ENCODE data around the gene SLAMF8.

SLAMF8 gene

DNA sequence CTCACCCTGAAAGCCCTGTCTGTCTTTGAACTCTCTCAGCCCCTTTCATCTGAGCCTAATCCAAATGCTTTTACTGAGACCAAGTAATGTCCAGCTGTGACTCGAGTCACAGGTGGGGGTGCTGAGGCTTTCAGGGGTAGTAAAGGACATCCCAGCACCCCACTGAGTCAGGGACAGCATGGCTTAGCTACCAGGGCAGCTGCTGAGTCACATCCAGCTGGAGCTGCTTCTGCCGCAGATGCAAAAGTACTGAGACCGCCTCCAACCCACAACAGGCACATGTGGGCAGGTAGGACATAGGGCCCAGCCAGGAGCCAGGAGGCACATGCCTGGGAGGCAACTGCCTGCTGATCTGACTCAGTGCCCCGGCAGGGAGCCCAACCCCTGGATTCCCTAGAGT, 42.5 kb downstream of the SLAMF8 start:
- no peaks in the 10 kb centered on the region for H3K36me3 ChIP-seq (replicated peaks)
- TF ChIP-seq, protein P1, sequence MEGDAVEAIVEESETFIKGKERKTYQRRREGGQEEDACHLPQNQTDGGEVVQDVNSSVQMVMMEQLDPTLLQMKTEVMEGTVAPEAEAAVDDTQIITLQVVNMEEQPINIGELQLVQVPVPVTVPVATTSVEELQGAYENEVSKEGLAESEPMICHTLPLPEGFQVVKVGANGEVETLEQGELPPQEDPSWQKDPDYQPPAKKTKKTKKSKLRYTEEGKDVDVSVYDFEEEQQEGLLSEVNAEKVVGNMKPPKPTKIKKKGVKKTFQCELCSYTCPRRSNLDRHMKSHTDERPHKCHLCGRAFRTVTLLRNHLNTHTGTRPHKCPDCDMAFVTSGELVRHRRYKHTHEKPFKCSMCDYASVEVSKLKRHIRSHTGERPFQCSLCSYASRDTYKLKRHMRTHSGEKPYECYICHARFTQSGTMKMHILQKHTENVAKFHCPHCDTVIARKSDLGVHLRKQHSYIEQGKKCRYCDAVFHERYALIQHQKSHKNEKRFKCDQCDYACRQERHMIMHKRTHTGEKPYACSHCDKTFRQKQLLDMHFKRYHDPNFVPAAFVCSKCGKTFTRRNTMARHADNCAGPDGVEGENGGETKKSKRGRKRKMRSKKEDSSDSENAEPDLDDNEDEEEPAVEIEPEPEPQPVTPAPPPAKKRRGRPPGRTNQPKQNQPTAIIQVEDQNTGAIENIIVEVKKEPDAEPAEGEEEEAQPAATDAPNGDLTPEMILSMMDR (IDR thresholded peaks at IDR 0.05; ENCODE audit: low read depth, low read length, missing control alignments), result no peak
- H3K27ac ChIP-seq, result no peak overlapping the region
- no peak overlapping the region for H3K4me3 ChIP-seq (ENCODE audit: low read depth, low read length)
- in situ Hi-C loops (cut with HindIII; ENCODE audit: low pct_ligation_motif_present, low sequenced_read_pairs), result no loop called here
- DNase-seq, result peak; percentile 64
- H3K27me3 ChIP-seq (replicated peaks), result no peaks in the 10 kb centered on the region

DNA sequence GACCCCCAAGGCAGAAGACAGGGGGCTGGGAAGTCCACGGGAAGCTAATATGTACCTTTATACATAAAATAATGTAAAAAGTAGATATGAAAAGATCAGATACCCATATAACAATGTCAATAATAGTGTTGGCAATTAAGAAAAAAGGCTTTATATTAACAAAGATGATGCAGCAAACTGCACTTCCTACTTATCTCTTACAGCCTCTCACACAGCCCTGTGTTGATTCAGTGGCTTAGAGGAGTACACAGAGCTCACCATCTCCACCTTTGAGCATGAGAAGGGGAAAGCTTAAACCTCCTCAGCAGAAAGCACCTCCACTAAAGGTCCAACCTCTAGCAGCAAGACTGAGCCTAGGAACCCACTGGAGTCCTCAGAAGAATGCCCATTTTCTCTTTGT, 42.9 kb downstream of the SLAMF8 start:
- TF ChIP-seq, protein P1 (IDR thresholded peaks at IDR 0.05; ENCODE audit: low read depth, low read length, missing control alignments), result no peak
- in situ Hi-C loops (cut with HindIII; ENCODE audit: low pct_ligation_motif_present, low sequenced_read_pairs), result no loop called here
- no peak for DNase-seq
- no peaks in the 10 kb centered on the region for H3K36me3 ChIP-seq (replicated peaks)
- H3K27me3 ChIP-seq (replicated peaks), result no peaks in the 10 kb centered on the region
- no peak overlapping the region for H3K27ac ChIP-seq
- H3K4me3 ChIP-seq (ENCODE audit: low read depth, low read length), result no peak overlapping the region

DNA sequence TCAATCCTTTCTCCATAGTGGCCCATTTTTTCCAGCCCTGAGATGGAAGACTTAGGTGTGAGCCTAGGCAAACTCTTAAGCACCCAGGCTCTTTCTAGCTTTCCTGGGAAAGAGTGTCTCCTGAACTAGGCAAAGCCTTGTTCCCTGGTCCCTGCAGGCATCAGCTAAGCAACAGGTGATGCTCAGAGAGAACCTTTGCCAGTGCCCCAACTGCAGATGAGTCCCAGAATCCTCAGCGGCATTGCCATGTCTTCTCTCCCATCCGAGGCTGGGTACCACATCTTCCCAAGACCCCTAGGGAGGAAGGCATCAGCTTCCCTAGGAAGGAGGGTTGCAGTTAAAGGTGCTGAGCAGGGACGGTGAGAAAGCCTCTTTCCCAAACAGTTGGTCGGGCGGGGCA, 44.0 kb downstream of the SLAMF8 start:
- Histone ChIP-seq H3K4me3 (ENCODE audit: low read depth, low read length) (no peak overlapping the region), H3K27me3 (replicated peaks) (no peaks in the 10 kb centered on the region), H3K27ac (no peak overlapping the region), H3K36me3 (replicated peaks) (no peaks in the 10 kb centered on the region)
- TF ChIP-seq, protein P1 (IDR thresholded peaks at IDR 0.05; ENCODE audit: low read depth, low read length, missing control alignments), result no peak
- DNase-seq, result no peak
- in situ Hi-C loops (cut with HindIII; ENCODE audit: low pct_ligation_motif_present, low sequenced_read_pairs), result no loop called here

DNA sequence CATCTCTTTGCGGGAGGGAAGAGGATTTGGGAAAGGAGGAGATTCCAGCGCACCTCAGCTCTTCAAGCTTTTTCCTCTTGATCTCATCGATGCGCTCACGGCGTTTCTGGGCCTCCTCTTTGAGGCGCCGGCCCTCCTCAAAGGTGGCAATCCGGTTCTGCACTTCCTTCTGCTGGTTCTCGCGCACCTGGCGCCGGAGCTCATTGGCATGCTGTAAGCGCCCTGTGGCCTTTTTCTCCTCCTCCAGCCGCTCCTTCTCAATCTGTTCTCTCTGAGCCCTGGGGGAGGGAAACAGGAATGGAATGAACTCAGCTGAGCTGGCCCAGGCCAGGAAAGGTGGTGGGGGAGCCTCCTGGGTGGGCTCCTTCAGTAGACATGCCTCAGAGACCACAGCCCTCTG, 46.2 kb downstream of the SLAMF8 start:
- Histone ChIP-seq H3K4me3 (ENCODE audit: low read depth, low read length) (no peak overlapping the region), H3K36me3 (replicated peaks) (no peaks in the 10 kb centered on the region), H3K27ac (no peak overlapping the region), H3K27me3 (replicated peaks) (no peaks in the 10 kb centered on the region)
- DNase-seq, result no peak
- TF ChIP-seq, protein P1 (IDR thresholded peaks at IDR 0.05; ENCODE audit: low read depth, low read length, missing control alignments), result no peak
- in situ Hi-C loops (cut with HindIII; ENCODE audit: low pct_ligation_motif_present, low sequenced_read_pairs), result no loop called here

DNA sequence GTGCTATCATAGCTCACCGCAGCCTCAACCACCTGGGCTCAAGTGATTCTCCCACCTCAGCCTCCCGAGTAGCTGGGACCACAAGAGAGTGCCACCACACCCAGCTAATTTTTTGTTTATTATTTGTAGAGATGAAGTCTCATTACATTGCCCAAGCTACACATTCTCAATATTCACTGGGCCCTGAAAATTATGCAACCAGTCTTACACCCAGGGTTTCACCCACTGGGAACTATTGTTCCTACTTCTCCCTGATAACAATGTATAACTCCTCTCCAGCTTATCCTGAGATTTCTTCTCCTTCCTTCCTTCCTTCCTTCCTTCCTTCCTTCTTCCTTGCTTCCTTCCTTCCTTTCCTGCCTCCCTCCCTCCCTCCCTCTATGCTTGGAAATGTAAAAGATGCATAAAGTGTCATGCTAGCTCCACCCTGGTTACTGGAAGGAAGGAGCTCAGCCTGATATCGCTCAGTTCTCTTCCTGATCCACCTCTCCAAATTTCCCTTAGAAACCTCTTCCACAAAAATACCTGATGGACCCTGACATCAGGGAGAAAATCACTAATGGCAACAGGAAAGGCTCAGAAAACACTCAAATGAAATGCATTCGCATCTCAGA, 47.0 kb downstream of the SLAMF8 start:
- Histone ChIP-seq H3K4me3 (ENCODE audit: low read depth, low read length) (no peak overlapping the region), H3K27ac (no peak overlapping the region), H3K27me3 (replicated peaks) (no peaks in the 10 kb centered on the region), H3K36me3 (replicated peaks) (no peaks in the 10 kb centered on the region)
- in situ Hi-C loops (cut with HindIII; ENCODE audit: low pct_ligation_motif_present, low sequenced_read_pairs), result no loop called here
- TF ChIP-seq, protein P1 (IDR thresholded peaks at IDR 0.05; ENCODE audit: low read depth, low read length, missing control alignments), result no peak
- no peak for DNase-seq
